H1 (cell line): Measurements from ENCODE around the gene KIF23. TPM values are rescaled to one million over a fixed set of nuclear protein-coding genes. Genes with fewer than 3 reads are reported as not detected.

Source experiments
- CTCF ChIA-PET: fragments of 300-600 bp; sonication (Branson Sonifier 250); formaldehyde crosslinking; loops from one replicate; lab custom pipeline; 2021; ENCODE audit not compliant: partially characterized antibody; lab: Charles Lee
- POLR2A ChIA-PET: fragments of 300-600 bp; sonication (Branson Sonifier 250); formaldehyde crosslinking; loops from one replicate; lab custom pipeline; 2021; ENCODE audit warnings: inconsistent platforms; ENCODE audit not compliant: partially characterized antibody; lab: Charles Lee
- DNase-seq, 2 experiments: peaks; one replicate each; pipeline versions ENCODE4 v3.0.0 to v3.0.0-alpha.2; 2010 to 2022; ENCODE audit warnings: low spot score in 2 of 2, low read depth in 1 of 2, mixed read lengths in 1 of 2
- FAIRE-seq: peaks from 2 replicates; lab custom pipeline; 2011; peaks lifted over from hg19 to GRCh38; lab: Jason Lieb, UNC
- H2AFZ ChIP-seq: 2 replicates; pipeline ENCODE4 v1.8.1; 2012; ENCODE audit warnings: low read length, inconsistent platforms
- H2AK5ac ChIP-seq: 2 replicates; pipeline ENCODE4 v1.6.1; 2013; ENCODE audit warnings: low read depth, low read length
- H2BK120ac ChIP-seq: replicated peaks from 2 replicates; pipeline ENCODE3; 2013; ENCODE audit warnings: low read depth, low read length, inconsistent platforms
- H2BK12ac ChIP-seq: 2 replicates; pipeline ENCODE4 v1.6.1; 2013; ENCODE audit warnings: low read depth, low read length
- H2BK15ac ChIP-seq: 2 replicates; pipeline ENCODE4 v1.6.1; 2013; ENCODE audit warnings: low read length
- H2BK20ac ChIP-seq: 2 replicates; pipeline ENCODE4 v1.6.1; 2013; ENCODE audit warnings: low read length
- H2BK5ac ChIP-seq: 2 replicates; pipeline ENCODE4 v1.6.1; 2013; ENCODE audit warnings: low read depth, low read length
- H3K14ac ChIP-seq: 2 replicates; pipeline ENCODE4 v1.6.1; 2013; ENCODE audit warnings: inconsistent platforms; ENCODE audit not compliant: insufficient read length
- H3K18ac ChIP-seq: 2 replicates; pipeline ENCODE4 v1.6.1; 2013; ENCODE audit warnings: low read length; ENCODE audit errors: extremely low read depth
- H3K23ac ChIP-seq: 2 replicates; pipeline ENCODE4 v1.6.1; 2013; ENCODE audit warnings: inconsistent platforms; ENCODE audit not compliant: insufficient read length
- H3K23me2 ChIP-seq: 2 replicates; pipeline ENCODE4 v1.6.1; 2013; ENCODE audit warnings: low read depth, low read length
- H3K27ac ChIP-seq: 2 replicates; pipeline ENCODE4 v1.6.1; 2011; ENCODE audit warnings: low read depth, low read length, inconsistent platforms
- H3K27me3 ChIP-seq, 4 experiments: replicated peaks in 1 of 4; 1 replicate in 1 of 4; 2 replicates in 3 of 4; pipeline versions ENCODE4 v1.6.1 to v1.8.1; 2011 to 2013; ENCODE audit warnings: low read length in 3 of 4, mild to moderate bottlenecking in 3 of 4, inconsistent platforms in 2 of 4, mixed read lengths in 2 of 4, moderate library complexity in 1 of 4; ENCODE audit not compliant: control insufficient read depth in 3 of 4, insufficient read depth in 3 of 4; ENCODE audit errors: extremely low read depth in 1 of 4
- H3K36me3 ChIP-seq, 4 experiments: 2 replicates each; pipeline versions ENCODE4 v1.6.1 to v1.8.1; 2011 to 2013; ENCODE audit warnings: mild to moderate bottlenecking in 4 of 4, low read length in 3 of 4, moderate library complexity in 2 of 4, control low read depth in 1 of 4, inconsistent platforms in 1 of 4; ENCODE audit not compliant: insufficient read depth in 4 of 4, control insufficient read depth in 2 of 4
- H3K4ac ChIP-seq: replicated peaks from 2 replicates; pipeline ENCODE3; 2013; ENCODE audit warnings: low read length, low read depth, mixed read lengths, inconsistent platforms; ENCODE audit not compliant: insufficient read length
- H3K4me1 ChIP-seq, 4 experiments: replicated peaks in 1 of 4; 1 replicate in 1 of 4; 2 replicates in 3 of 4; pipeline versions ENCODE4 v1.6.1 to v1.8.1; 2011 to 2013; ENCODE audit warnings: low read length in 3 of 4, inconsistent platforms in 2 of 4, mixed read lengths in 1 of 4; ENCODE audit not compliant: insufficient read depth in 4 of 4, control insufficient read depth in 3 of 4
- H3K4me2 ChIP-seq, 2 experiments: 2 replicates each; pipeline versions ENCODE4 v1.6.1 to v1.8.1; 2011 to 2013; ENCODE audit warnings: low read depth in 2 of 2, low read length in 2 of 2, control low read depth in 1 of 2, inconsistent platforms in 1 of 2, mild to moderate bottlenecking in 1 of 2; ENCODE audit not compliant: insufficient read depth in 1 of 2
- H3K4me3 ChIP-seq, 4 experiments: fragments of 200-600, 300-600 bp in 1 of 4; sonication (generic), shearing (Covaris generic), sonication (Bioruptor Twin) in 1 of 4; 2 replicates each; pipeline versions ENCODE4 v1.5.1 to v1.8.1; 2011 to 2016; ENCODE audit warnings: low read length in 4 of 4, low read depth in 3 of 4, control low read depth in 2 of 4, inconsistent platforms in 2 of 4, mild to moderate bottlenecking in 2 of 4, mixed read lengths in 1 of 4, moderate library complexity in 1 of 4; ENCODE audit not compliant: insufficient read depth in 2 of 4; ENCODE audit errors: extremely low read depth in 1 of 4
- H3K56ac ChIP-seq: replicated peaks from 2 replicates; pipeline ENCODE3; 2013; ENCODE audit warnings: low read depth, mild to moderate bottlenecking, mixed read lengths, low read length, inconsistent platforms; ENCODE audit not compliant: insufficient read length
- H3K79me1 ChIP-seq: 2 replicates; pipeline ENCODE4 v1.6.1; 2013; ENCODE audit warnings: low read depth, low read length, control low read depth
- H3K79me2 ChIP-seq, 2 experiments: 2 replicates each; pipeline versions ENCODE4 v1.6.1 to v1.8.1; 2012 to 2013; ENCODE audit warnings: low read length in 2 of 2, mild to moderate bottlenecking in 2 of 2, inconsistent platforms in 1 of 2; ENCODE audit not compliant: insufficient read depth in 2 of 2, control insufficient read depth in 1 of 2
- H3K9ac ChIP-seq, 4 experiments: replicated peaks in 1 of 4; 1 replicate in 1 of 4; 2 replicates in 3 of 4; pipeline versions ENCODE4 v1.6.1 to v1.8.1; 2011 to 2013; ENCODE audit warnings: low read depth in 3 of 4, low read length in 3 of 4, control low read depth in 2 of 4, mild to moderate bottlenecking in 2 of 4, moderate library complexity in 2 of 4, inconsistent platforms in 1 of 4; ENCODE audit errors: extremely low read depth in 1 of 4
- H3K9me3 ChIP-seq, 2 experiments: 2 replicates each; pipeline versions ENCODE4 v1.6.1 to v1.8.1; 2012 to 2013; ENCODE audit warnings: mild to moderate bottlenecking in 2 of 2, moderate library complexity in 2 of 2, control low read depth in 1 of 2, inconsistent platforms in 1 of 2, low read depth in 1 of 2, low read length in 1 of 2, mixed read lengths in 1 of 2; ENCODE audit not compliant: insufficient read depth in 2 of 2
- H4K20me1 ChIP-seq, 2 experiments: replicated peaks in 1 of 2; 2 replicates each; pipeline versions ENCODE3 to v1.8.1; 2011 to 2013; ENCODE audit warnings: inconsistent platforms in 2 of 2, low read length in 2 of 2, mild to moderate bottlenecking in 1 of 2; ENCODE audit not compliant: insufficient read depth in 2 of 2, control insufficient read depth in 1 of 2
- H4K5ac ChIP-seq: 2 replicates; pipeline ENCODE4 v1.6.1; 2013; ENCODE audit warnings: low read length, low read depth, mixed read lengths, inconsistent platforms; ENCODE audit not compliant: insufficient read length
- H4K8ac ChIP-seq: 2 replicates; pipeline ENCODE4 v1.8.0; 2013; ENCODE audit warnings: mild to moderate bottlenecking, moderate library complexity, low read length, inconsistent platforms; ENCODE audit not compliant: insufficient read depth; ENCODE audit errors: extremely low read depth
- H4K91ac ChIP-seq: replicated peaks from 2 replicates; pipeline ENCODE3; 2013; ENCODE audit warnings: low read length, mixed read lengths, inconsistent platforms; ENCODE audit not compliant: insufficient read length
- ASH2L ChIP-seq: fragments of 200-600, 300-600 bp; sonication (generic); IDR thresholded peaks from one replicate; pipeline ENCODE4 v1.7.1; 2017; ENCODE audit warnings: low read length
- BACH1 ChIP-seq: IDR thresholded peaks from 2 replicates; pipeline ENCODE4 v1.6.1; 2012; ENCODE audit warnings: low read length, improper control_type of control experiment
- BRCA1 ChIP-seq: IDR thresholded peaks from 2 replicates; pipeline ENCODE4 v1.6.1; 2012; ENCODE audit warnings: low read depth, low read length, improper control_type of control experiment
- CBX5 ChIP-seq: fragments of 300-800, 300-1000 bp; sonication (generic); IDR thresholded peaks from 2 replicates; pipeline ENCODE4 v1.7.1; 2016; ENCODE audit warnings: antibody characterized with exemption, low read length, low read depth
- EGR1 ChIP-seq: IDR thresholded peaks from 2 replicates; pipeline ENCODE4 v1.6.1; 2011; ENCODE audit warnings: low read depth, low read length, borderline replicate concordance
- GTF2F1 ChIP-seq: IDR thresholded peaks from 2 replicates; pipeline ENCODE4 v1.6.1; 2012; ENCODE audit warnings: low read depth, low read length, improper control_type of control experiment, borderline replicate concordance
- JUND ChIP-seq: IDR thresholded peaks from 2 replicates; pipeline ENCODE4 v1.6.1; 2011; ENCODE audit warnings: mild to moderate bottlenecking, improper control_type of control experiment, low read length
- POU5F1 ChIP-seq: IDR thresholded peaks from 2 replicates; pipeline ENCODE4 v1.6.1; 2011; ENCODE audit warnings: low read depth, mild to moderate bottlenecking, low read length, moderate library complexity
- SIX5 ChIP-seq: IDR thresholded peaks from 2 replicates; pipeline ENCODE4 v1.6.1; 2011; ENCODE audit warnings: mild to moderate bottlenecking, low read depth, low read length
- SUZ12 ChIP-seq: fragments of 200-600 bp; sonication (generic); IDR thresholded peaks from 2 replicates; pipeline ENCODE4 v1.6.1; 2012; ENCODE audit warnings: mild to moderate bottlenecking, inconsistent platforms, low read length, moderate library complexity, mixed read lengths
- WGBS, 2 experiments: shearing (Covaris generic) in 1 of 2; methylation state at CpG; one replicate each; pipeline versions ENCODE4 v1.1.6 to v1.1.7; 2013 to 2015; ENCODE audit warnings: low lambda C conversion rate in 2 of 2, mixed read lengths in 2 of 2, inconsistent platforms in 1 of 2, low coverage in 1 of 2, missing lambda C conversion rate in 1 of 2; ENCODE audit not compliant: insufficient replicate concordance in 2 of 2, insufficient coverage in 1 of 2, insufficient read length in 1 of 2; ENCODE audit errors: extremely low coverage in 1 of 2, missing lambda C conversion rate in 1 of 2; 5-methylcytosine and 5-hydroxymethylcytosine counted together
- polyA plus RNA-seq, 7 experiments: library from polyadenylated mRNA; depleted of rRNA in 3 of 7; stranded (reverse) in 5 of 7; unstranded in 2 of 7; fragments of >200 nt in 5 of 7; fragments of 200-250 nt in 2 of 7; gene quantifications; 1 replicate in 5 of 7; 2 replicates in 1 of 7; 4 replicates in 1 of 7; pipeline versions ENCODE4 v1.2.1 to v1.2.3, GENCODE V29; 2011 to 2013; ENCODE audit warnings: missing spikeins in 2 of 7, mixed read lengths in 2 of 7
- total RNA-seq: library from RNA; stranded (reverse); fragmentation: NEBNext Ultra II Directional; extraction: Animal tissue kit (Norgen Biotek cat#: 25700); gene quantifications from 2 replicates; pipeline ENCODE4 v1.2.1, GENCODE V29; 2021
- TF ChIP-seq, protein P1 (sequence below): IDR thresholded peaks from 2 replicates; pipeline ENCODE4 v1.6.1; 2011; ENCODE audit warnings: low read length, improper control_type of control experiment

The KIF23 gene
- total and polyA plus RNA-seq, 2 of the 8 experiments (the other 6 are each of a cell fraction or from before 2014, with no cell fraction given) = 26.2 to 77.4 TPM

DNA sequence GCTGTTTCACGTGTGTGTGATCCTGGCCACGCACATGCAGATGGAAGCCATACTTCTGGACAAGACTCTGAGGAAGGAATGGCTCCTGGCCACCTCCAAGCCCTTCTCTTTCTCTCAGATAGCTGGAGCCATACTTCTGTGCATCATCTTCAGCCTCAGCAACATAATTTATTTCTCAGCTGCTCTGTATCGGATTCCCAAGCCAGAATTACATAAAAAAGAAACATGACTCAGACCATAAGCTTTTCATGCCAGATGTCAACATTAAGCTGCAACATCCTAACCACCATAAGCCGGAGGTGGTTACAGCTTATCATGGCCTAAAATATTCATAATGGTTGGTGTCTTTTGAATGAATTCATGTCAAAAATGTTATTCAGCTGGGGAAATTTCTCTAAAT, 10.6 kb upstream of the KIF23 start:
- no peak overlapping the region for H3K4ac ChIP-seq
- H3K9ac ChIP-seq = no peak overlapping the region
- H4K91ac ChIP-seq = no peak overlapping the region
- H2BK5ac ChIP-seq = no peak overlapping the region
- H4K8ac ChIP-seq = no peak overlapping the region
- H2BK12ac ChIP-seq = no peak overlapping the region
- no peak overlapping the region for H3K23ac ChIP-seq
- H3K23me2 ChIP-seq = no peaks in the 10 kb centered on the region
- no peak overlapping the region for H2AFZ ChIP-seq
- H2BK20ac ChIP-seq = no peak overlapping the region
- 95% methylated on average over 4 of the region's 4 CpGs; no CpG with 5 or more reads in 1 of the 2 experiments for WGBS, 2 experiments
- no peak for DNase-seq
- no peak overlapping the region for H3K27ac ChIP-seq
- no peak overlapping the region for H3K14ac ChIP-seq
- no peak overlapping the region for H3K56ac ChIP-seq
- no peak overlapping the region for H3K4me2 ChIP-seq
- H3K79me2 ChIP-seq = no peaks in the 10 kb centered on the region
- H2BK15ac ChIP-seq = no peak overlapping the region
- ChIA-PET POLR2A (interaction anchor here (1.6 to 1.7 kb wide), 2 partner anchors 11 to 49 kb away, joined by 4 to 8 read pairs; partner anchors contain the start of genes KIF23 and RPLP1), CTCF (interaction anchor here (0.7 to 6.8 kb wide), 4 partner anchors 9 to 370 kb away, joined by 3 to 32 read pairs (median 4); no protein-coding TSS in a partner anchor)
- no peak overlapping the region for H4K5ac ChIP-seq
- FAIRE-seq = no peak
- no peaks in the 10 kb centered on the region for H3K4me1 ChIP-seq
- no peak overlapping the region for H2BK120ac ChIP-seq
- H3K18ac ChIP-seq = no peak overlapping the region
- H2AK5ac ChIP-seq = no peak overlapping the region
- no peaks in the 10 kb centered on the region for H3K36me3 ChIP-seq
- H3K9me3 ChIP-seq = no peaks in the 10 kb centered on the region
- peaks cover 0 to 1% of the 10 kb centered on the region in 2 experiments for H4K20me1 ChIP-seq
- H3K4me3 ChIP-seq = no peak overlapping the region
- no peaks in the 10 kb centered on the region for H3K79me1 ChIP-seq
- no peaks in the 10 kb centered on the region for H3K27me3 ChIP-seq
- TF ChIP-seq GTF2F1 = no peak
- TF ChIP-seq BACH1 = no peak
- TF ChIP-seq CBX5 = no peak
- no peak for TF ChIP-seq SUZ12
- no peak for TF ChIP-seq BRCA1
- no peak for TF ChIP-seq SIX5
- no peak for TF ChIP-seq POU5F1
- no peak for TF ChIP-seq ASH2L
- TF ChIP-seq, protein P1, sequence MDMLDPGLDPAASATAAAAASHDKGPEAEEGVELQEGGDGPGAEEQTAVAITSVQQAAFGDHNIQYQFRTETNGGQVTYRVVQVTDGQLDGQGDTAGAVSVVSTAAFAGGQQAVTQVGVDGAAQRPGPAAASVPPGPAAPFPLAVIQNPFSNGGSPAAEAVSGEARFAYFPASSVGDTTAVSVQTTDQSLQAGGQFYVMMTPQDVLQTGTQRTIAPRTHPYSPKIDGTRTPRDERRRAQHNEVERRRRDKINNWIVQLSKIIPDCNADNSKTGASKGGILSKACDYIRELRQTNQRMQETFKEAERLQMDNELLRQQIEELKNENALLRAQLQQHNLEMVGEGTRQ = no peak
- TF ChIP-seq EGR1 = no peak
- TF ChIP-seq JUND = no peak
